GM21360 (cell line): ENCODE measurements around the gene PTPRD.

Experiments
- ATAC-seq: cut with Tn5 transposase; IDR thresholded peaks from one replicate; pipeline ENCODE4 v1.9.1; 2021; ENCODE audit warnings: mild to moderate bottlenecking, moderate library complexity; ENCODE audit not compliant: unreplicated experiment

PTPRD gene

GRCh38 chr9:9625248-9625647, 987.6 kb downstream of the PTPRD start:
- ATAC-seq = no peak

- ATAC-seq = no peak
Measured at GRCh38 chr9:9623506-9623905, 989.3 kb downstream of the PTPRD start.

- ATAC-seq = no peak
Measured at GRCh38 chr9:9621355-9621940, 991.4 kb downstream of the PTPRD start.

GRCh38 chr9:9620736-9621135, 992.1 kb downstream of the PTPRD start:
- ATAC-seq = no peak

- no peak for ATAC-seq
Measured at GRCh38 chr9:9615086-9615485, 997.7 kb downstream of the PTPRD start.

GRCh38 chr9:9614607-9615006, 998.2 kb downstream of the PTPRD start:
- ATAC-seq = no peak

- ATAC-seq = no peak
Measured at GRCh38 chr9:9612755-9613154, 1000.0 kb downstream of the PTPRD start.

- ATAC-seq = no peak
Measured at GRCh38 chr9:9612270-9612669, 1000.5 kb downstream of the PTPRD start.

GRCh38 chr9:9605681-9606080, 1007.1 kb downstream of the PTPRD start:
- no peak for ATAC-seq

GRCh38 chr9:9603345-9603744, 1009.5 kb downstream of the PTPRD start:
- ATAC-seq = no peak

- ATAC-seq = no peak
Measured at GRCh38 chr9:9598723-9599122, 1014.1 kb downstream of the PTPRD start.

- no peak for ATAC-seq
Measured at GRCh38 chr9:9592104-9592503, 1020.7 kb downstream of the PTPRD start.

GRCh38 chr9:9585920-9586319, 1026.9 kb downstream of the PTPRD start:
- ATAC-seq = no peak

GRCh38 chr9:9574080-9574479, 1038.7 kb downstream of the PTPRD start:
- no peak for ATAC-seq

- no peak for ATAC-seq
Measured at GRCh38 chr9:9565700-9566099, 1047.1 kb downstream of the PTPRD start.

GRCh38 chr9:9563817-9564216, 1049.0 kb downstream of the PTPRD start:
- ATAC-seq = no peak

- ATAC-seq = no peak
Measured at GRCh38 chr9:9560382-9561035, 1052.3 kb downstream of the PTPRD start.

GRCh38 chr9:9558907-9559306, 1053.9 kb downstream of the PTPRD start:
- ATAC-seq = no peak

- no peak for ATAC-seq
Measured at GRCh38 chr9:9557804-9558334, 1054.9 kb downstream of the PTPRD start.

- ATAC-seq = no peak
Measured at GRCh38 chr9:9556865-9557803, 1055.7 kb downstream of the PTPRD start.

GRCh38 chr9:9552665-9553064, 1060.1 kb downstream of the PTPRD start:
- no peak for ATAC-seq

GRCh38 chr9:9538766-9539165, 1074.0 kb downstream of the PTPRD start:
- ATAC-seq = no peak
